Measurements from ENCODE around the gene CCRL2. TPM values are rescaled to one million over a fixed set of nuclear protein-coding genes. Genes with fewer than 3 reads are reported as not detected.

CCRL2 gene
- total RNA-seq, 1 experiment from 2014 or later = 1.2 TPM

DNA sequence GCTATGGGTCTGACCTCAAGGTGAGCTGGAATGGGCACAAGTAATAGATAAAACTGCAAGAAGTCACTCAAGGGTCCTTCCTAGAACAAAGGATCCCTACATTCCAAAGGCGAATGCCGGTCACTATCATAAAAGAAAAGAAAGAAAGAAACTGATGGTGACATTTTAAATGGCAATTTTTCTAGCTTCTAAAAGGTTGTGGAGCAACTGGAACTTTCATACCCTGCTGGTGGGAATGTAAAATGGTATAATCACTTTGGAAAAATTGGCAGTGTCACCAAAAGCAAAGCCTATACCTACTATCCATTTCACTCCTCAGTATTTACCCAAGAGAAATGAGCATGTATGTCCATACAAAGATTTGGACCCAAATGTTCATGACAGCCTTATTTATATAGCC, 4.2 kb downstream of the CCRL2 start:
- ChIA-PET CTCF (no interaction called here), POLR2A (ENCODE audit: unreplicated experiment) (no interaction called here)
- no peaks in the 10 kb centered on the region for H3K9me2 ChIP-seq (ENCODE audit: insufficient read depth)
- no peaks in the 10 kb centered on the region for H3K9me3 ChIP-seq (ENCODE audit: insufficient read depth, low read depth)
- no peak for DNase-seq
- no TSS peak for BruUV-seq (replicated peaks)
- H3K4me2 ChIP-seq = peak overlapping the region; percentile 88
- H3K4me1 ChIP-seq (replicated peaks; ENCODE audit: insufficient read depth) = peaks cover 58% of the 10 kb centered on the region
- peaks cover 24% of the 10 kb centered on the region for H3F3A ChIP-seq (ENCODE audit: insufficient read depth, low read depth)
- no peak overlapping the region for H3K27ac ChIP-seq
- no peaks in the 10 kb centered on the region for H3K27me3 ChIP-seq (ENCODE audit: insufficient read depth, low read depth)
- no peak for TF ChIP-seq EZH2 (IDR thresholded peaks at IDR 0.05; ENCODE audit: low read depth)
- TF ChIP-seq, protein P1, sequence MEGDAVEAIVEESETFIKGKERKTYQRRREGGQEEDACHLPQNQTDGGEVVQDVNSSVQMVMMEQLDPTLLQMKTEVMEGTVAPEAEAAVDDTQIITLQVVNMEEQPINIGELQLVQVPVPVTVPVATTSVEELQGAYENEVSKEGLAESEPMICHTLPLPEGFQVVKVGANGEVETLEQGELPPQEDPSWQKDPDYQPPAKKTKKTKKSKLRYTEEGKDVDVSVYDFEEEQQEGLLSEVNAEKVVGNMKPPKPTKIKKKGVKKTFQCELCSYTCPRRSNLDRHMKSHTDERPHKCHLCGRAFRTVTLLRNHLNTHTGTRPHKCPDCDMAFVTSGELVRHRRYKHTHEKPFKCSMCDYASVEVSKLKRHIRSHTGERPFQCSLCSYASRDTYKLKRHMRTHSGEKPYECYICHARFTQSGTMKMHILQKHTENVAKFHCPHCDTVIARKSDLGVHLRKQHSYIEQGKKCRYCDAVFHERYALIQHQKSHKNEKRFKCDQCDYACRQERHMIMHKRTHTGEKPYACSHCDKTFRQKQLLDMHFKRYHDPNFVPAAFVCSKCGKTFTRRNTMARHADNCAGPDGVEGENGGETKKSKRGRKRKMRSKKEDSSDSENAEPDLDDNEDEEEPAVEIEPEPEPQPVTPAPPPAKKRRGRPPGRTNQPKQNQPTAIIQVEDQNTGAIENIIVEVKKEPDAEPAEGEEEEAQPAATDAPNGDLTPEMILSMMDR (conservative IDR thresholded peaks at IDR 0.05) = peak; percentile 39; the same call in 1 of the 2 replicates
- peaks cover 41% of the 10 kb centered on the region for H3K79me2 ChIP-seq (ENCODE audit: low read depth)
- no peaks in the 10 kb centered on the region for H4K20me1 ChIP-seq (ENCODE audit: insufficient read depth)
- intact Hi-C loops (cut with micrococcal nuclease; ENCODE audit: unreplicated experiment) = no loop called here
- H3K4me3 ChIP-seq = no peak overlapping the region
- H3K36me3 ChIP-seq (ENCODE audit: low read depth) = peaks cover 8% of the 10 kb centered on the region; the same call in 1 of the 2 replicates
- H2AFZ ChIP-seq = no peak overlapping the region

DNA sequence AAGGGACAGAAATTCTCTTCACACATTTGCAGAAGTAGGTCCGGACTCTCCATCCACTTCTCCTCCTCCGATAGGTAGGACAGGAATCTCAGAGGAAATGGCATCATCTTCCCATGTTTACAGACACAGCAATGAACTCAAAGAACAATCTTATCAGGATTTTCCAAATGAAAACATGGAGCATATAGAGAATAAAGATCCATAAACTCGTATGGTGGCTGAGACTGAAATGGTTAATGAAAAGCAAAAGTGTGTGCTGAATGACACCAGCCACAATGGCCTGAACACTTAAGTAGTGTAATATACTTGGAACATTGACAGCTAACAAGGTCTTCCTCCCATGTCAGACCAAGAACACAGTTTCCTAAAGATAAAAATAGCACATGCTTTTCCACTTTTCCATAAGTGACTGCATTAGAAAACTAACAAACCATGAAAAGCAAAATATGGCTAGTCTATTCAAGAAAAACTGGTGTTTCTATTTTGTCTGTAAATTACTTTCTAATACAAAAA, 5.8 kb downstream of the CCRL2 start:
- no peaks in the 10 kb centered on the region for H4K20me1 ChIP-seq (ENCODE audit: insufficient read depth)
- H2AFZ ChIP-seq = no peak overlapping the region
- H3K9me2 ChIP-seq (ENCODE audit: insufficient read depth) = no peaks in the 10 kb centered on the region
- intact Hi-C loops (cut with micrococcal nuclease; ENCODE audit: unreplicated experiment) = no loop called here
- no peak for DNase-seq
- peaks cover 10% of the 10 kb centered on the region; the same call in 1 of the 2 replicates for H3F3A ChIP-seq (ENCODE audit: insufficient read depth, low read depth)
- ChIA-PET POLR2A (ENCODE audit: unreplicated experiment) (no interaction called here), CTCF (no interaction called here)
- H3K4me2 ChIP-seq = no peak overlapping the region
- peaks cover 52% of the 10 kb centered on the region for H3K4me1 ChIP-seq (replicated peaks; ENCODE audit: insufficient read depth)
- no TSS peak for BruUV-seq (replicated peaks)
- H3K79me2 ChIP-seq (ENCODE audit: low read depth) = peaks cover 27% of the 10 kb centered on the region
- TF ChIP-seq, protein P1 (conservative IDR thresholded peaks at IDR 0.05) = no peak
- no peak for TF ChIP-seq EZH2 (IDR thresholded peaks at IDR 0.05; ENCODE audit: low read depth)
- no peaks in the 10 kb centered on the region for H3K27me3 ChIP-seq (ENCODE audit: insufficient read depth, low read depth)
- H3K27ac ChIP-seq = no peak overlapping the region
- H3K36me3 ChIP-seq (ENCODE audit: low read depth) = peaks cover 8% of the 10 kb centered on the region; the same call in 1 of the 2 replicates
- no peak overlapping the region for H3K4me3 ChIP-seq
- no peaks in the 10 kb centered on the region for H3K9me3 ChIP-seq (ENCODE audit: insufficient read depth, low read depth)

DNA sequence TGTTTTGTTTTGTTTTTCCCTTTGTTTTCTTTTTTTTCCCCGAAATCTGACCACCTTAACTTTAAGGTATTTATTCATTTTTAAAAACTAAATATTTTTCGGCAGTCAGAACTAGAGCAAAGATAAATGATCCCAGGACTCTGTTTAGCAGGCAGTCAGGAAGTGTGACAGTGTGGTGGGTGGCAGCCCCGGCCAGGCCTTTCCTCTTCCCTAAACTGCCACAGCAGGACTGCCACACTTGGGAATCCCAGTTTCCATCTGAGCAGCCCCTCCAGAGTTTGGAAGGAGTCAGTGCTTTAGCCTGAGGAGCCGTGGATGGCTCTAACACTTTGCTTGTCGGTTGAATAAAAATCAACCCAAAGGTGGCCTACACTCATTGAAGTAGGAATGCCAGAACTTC, 6.9 kb downstream of the CCRL2 start:
- ChIA-PET CTCF (interaction anchor here (0.5 to 0.6 kb wide), 2 partner anchors 37 to 144 kb away, joined by 3 to 4 read pairs; no protein-coding TSS in a partner anchor), POLR2A (ENCODE audit: unreplicated experiment) (no interaction called here)
- Histone ChIP-seq H3K79me2 (ENCODE audit: low read depth) (peaks cover 15% of the 10 kb centered on the region), H3K4me2 (no peak overlapping the region), H3K4me1 (replicated peaks; ENCODE audit: insufficient read depth) (peaks cover 42% of the 10 kb centered on the region), H3K27ac (no peak overlapping the region), H3K9me2 (ENCODE audit: insufficient read depth) (no peaks in the 10 kb centered on the region), H3F3A (ENCODE audit: insufficient read depth, low read depth) (peaks cover 9% of the 10 kb centered on the region; the same call in 1 of the 2 replicates), H2AFZ (no peak overlapping the region), H4K20me1 (ENCODE audit: insufficient read depth) (no peaks in the 10 kb centered on the region), H3K27me3 (ENCODE audit: insufficient read depth, low read depth) (no peaks in the 10 kb centered on the region), H3K9me3 (ENCODE audit: insufficient read depth, low read depth) (no peaks in the 10 kb centered on the region), H3K4me3 (no peak overlapping the region), H3K36me3 (ENCODE audit: low read depth) (peaks cover 2% of the 10 kb centered on the region; the same call in 1 of the 2 replicates)
- no TSS peak for BruUV-seq (replicated peaks)
- intact Hi-C loops (cut with micrococcal nuclease; ENCODE audit: unreplicated experiment) = no loop called here
- DNase-seq = no peak
- TF ChIP-seq, protein P1 (conservative IDR thresholded peaks at IDR 0.05) = no peak
- TF ChIP-seq EZH2 (IDR thresholded peaks at IDR 0.05; ENCODE audit: low read depth) = no peak
